CD4-positive, alpha-beta T cell treated with Interleukin-10 for 1 hour (primary cell): ENCODE results near the gene UST.

Experiments used
- DNase-seq: peaks from one replicate; pipeline ENCODE4 v3.0.0-alpha.2; 2020

The UST gene

GRCh38 chr6:149049230-149049629, 302.4 kb downstream of the UST start:
- no peak for DNase-seq

GRCh38 chr6:149050160-149050559, 303.3 kb downstream of the UST start:
- DNase-seq, result no peak

- DNase-seq, result no peak
Measured at GRCh38 chr6:149052350-149053106, 305.7 kb downstream of the UST start.

GRCh38 chr6:149053848-149054558, 307.2 kb downstream of the UST start:
- no peak for DNase-seq

GRCh38 chr6:149054559-149055194, 307.8 kb downstream of the UST start:
- DNase-seq, result no peak

GRCh38 chr6:149055195-149055899, 308.5 kb downstream of the UST start:
- DNase-seq, result no peak

- no peak for DNase-seq
Measured at GRCh38 chr6:149056777-149057463, 310.1 kb downstream of the UST start.

DNA sequence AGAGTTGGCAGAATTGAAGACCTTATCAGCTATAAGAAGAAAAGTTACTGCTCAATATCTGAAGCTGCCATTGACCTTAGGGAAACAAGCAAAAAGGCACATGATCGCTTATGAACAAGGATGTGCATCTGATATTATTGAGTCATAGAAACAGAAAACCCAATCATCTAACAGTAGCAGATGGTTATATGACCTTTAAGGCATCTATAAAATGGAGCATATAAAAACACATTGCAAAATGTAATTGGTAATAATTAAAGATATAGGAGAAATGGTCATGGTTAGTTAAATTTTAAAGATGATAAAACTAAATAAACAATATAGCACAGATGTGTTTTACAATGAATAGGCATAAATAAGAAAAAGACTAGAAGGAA, 310.6 kb downstream of the UST start:
- no peak for DNase-seq

GRCh38 chr6:149059557-149059956, 312.7 kb downstream of the UST start:
- DNase-seq, result no peak

- DNase-seq, result peak; percentile 64
Measured at GRCh38 chr6:149060300-149060984, 313.6 kb downstream of the UST start.

- DNase-seq, result no peak
Measured at GRCh38 chr6:149060985-149061760, 314.3 kb downstream of the UST start.

GRCh38 chr6:149061930-149062329, 315.1 kb downstream of the UST start:
- DNase-seq, result no peak

GRCh38 chr6:149062653-149063348, 316.0 kb downstream of the UST start:
- no peak for DNase-seq

- no peak for DNase-seq
Measured at GRCh38 chr6:149063468-149063867, 316.6 kb downstream of the UST start.

GRCh38 chr6:149064001-149064659, 317.3 kb downstream of the UST start:
- DNase-seq, result no peak

DNA sequence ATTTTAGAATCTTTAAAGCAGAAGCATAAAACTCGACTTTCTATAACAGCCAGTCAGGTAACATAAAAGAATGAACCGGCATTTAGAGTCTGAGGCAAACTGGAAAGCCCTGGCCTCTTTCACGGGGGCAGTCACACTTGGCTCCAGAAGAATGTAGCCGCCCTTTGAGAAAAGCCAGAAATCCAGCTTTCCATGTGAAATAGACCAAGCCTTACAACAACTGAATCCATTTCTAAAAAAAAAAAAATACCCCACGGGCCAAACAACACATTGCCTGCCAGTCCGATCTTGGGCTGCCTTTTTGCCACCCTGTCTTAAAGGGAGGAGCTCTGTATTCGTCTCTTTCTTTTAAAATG, 317.8 kb downstream of the UST start:
- DNase-seq, result no peak

- DNase-seq, result no peak
Measured at GRCh38 chr6:149065121-149065520, 318.3 kb downstream of the UST start.

DNA sequence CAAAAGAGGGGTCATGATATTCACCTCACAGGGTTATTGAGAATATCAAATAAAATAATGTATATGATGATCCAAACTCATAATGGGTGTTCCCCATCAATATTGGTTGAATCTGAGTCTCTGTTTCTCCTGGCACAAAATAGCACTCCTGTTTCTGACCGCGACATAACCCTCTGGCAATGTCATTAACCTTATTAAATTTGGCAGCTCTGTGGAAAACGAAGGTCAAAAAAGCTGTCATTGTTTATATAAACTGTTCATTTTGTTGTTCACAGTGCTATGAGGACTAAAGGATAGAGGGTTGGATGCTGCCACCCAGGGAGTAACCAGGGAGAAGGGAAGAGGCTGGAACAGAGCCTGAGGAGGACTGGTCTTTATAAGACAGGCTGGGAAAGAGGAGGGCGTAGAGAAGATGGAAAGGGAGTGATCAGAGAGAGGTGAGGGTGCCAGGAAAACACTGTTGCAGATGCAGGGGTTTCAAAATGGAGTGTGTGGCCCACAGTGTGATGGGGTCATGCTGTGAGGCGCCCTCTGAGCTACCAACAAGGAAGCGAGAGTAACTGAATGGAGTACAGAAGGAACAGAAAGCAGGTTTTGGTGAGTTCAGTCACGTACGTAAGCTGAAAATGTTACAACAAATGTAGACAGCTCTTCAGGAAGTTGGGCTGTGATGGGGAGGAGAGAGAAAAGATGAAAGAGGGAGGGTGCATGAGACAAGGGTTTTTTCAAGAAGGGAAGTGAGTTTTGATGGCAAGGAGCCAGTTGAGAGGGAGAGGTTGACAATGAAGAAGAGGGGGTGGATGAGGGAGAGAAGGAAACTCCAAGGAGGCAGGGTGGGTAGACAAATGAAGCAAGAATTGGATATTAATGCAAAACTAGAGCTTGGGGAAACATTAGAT, 319.1 kb downstream of the UST start:
- DNase-seq, result peak; percentile 78

DNA sequence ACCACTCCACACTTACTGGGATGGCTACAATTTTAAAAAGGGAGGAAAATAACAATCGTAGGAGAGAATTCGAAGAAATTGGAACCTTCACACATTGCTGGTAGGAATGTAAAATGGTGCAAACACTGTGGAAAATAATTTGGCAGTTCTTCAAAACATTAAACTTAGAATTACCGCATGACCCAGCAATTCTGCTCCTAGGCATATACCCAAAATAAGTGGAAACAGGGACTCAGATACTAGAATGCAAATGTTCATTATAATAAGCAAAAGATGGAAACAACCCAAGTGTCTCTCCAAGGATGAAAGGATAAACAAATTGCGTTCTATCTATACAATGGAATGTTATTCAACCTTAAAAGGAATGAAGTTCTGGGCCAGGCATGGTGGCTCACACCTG, 325.2 kb downstream of the UST start:
- no peak for DNase-seq
